Sigmoid colon (tissue), 4 donors: ENCODE results near the gene HADH.

Experiments
- EP300 ChIP-seq, 4 donors: sonication (generic); formaldehyde crosslinking; IDR thresholded peaks; one replicate each; pipeline ENCODE4 v1.6.1; 2017; ENCODE audit warnings: antibody characterized with exemption in 4 of 4
- POLR2A ChIP-seq, 2 donors: fragments of 450-650 bp; IDR thresholded peaks; one replicate each; pipeline ENCODE4 v1.6.1; 2016; ENCODE audit warnings: antibody characterized with exemption in 2 of 2, mild to moderate bottlenecking in 2 of 2, moderate library complexity in 2 of 2
- POLR2AphosphoS5 ChIP-seq, 4 donors: sonication (generic); formaldehyde crosslinking; IDR thresholded peaks; one replicate each; pipeline ENCODE4 v1.6.1; 2017; ENCODE audit warnings: antibody characterized with exemption in 4 of 4
- TF ChIP-seq, protein P1 (sequence below), 4 experiments: fragments of 450-650 bp in 3 of 4; fragments of 200-600 bp in 1 of 4; IDR thresholded peaks; one replicate each; pipeline ENCODE4 v1.5.1; 2016 to 2019; ENCODE audit warnings: antibody characterized with exemption in 4 of 4, mild to moderate bottlenecking in 3 of 4, moderate library complexity in 2 of 4

DNA sequence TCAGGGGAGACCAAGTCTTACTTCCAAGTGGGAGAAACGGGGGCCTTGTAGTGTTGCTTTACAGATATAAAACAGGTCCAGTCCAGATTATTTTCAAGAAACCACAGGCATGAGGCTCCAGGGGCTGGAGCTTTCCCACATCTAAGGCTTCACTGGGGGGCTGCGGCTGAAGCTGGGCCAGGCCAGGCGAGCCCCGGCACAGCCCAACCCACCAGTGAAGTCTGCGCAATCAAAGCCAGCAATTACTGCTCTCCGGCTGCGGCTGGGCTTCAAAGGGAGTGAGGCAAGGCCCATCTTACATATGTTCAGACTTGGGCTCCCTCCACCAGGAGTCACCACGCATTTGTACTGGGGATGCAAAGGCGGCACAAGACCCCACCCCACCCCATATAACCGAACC, 61.7 kb downstream of the HADH start:
- TF ChIP-seq, protein P1, sequence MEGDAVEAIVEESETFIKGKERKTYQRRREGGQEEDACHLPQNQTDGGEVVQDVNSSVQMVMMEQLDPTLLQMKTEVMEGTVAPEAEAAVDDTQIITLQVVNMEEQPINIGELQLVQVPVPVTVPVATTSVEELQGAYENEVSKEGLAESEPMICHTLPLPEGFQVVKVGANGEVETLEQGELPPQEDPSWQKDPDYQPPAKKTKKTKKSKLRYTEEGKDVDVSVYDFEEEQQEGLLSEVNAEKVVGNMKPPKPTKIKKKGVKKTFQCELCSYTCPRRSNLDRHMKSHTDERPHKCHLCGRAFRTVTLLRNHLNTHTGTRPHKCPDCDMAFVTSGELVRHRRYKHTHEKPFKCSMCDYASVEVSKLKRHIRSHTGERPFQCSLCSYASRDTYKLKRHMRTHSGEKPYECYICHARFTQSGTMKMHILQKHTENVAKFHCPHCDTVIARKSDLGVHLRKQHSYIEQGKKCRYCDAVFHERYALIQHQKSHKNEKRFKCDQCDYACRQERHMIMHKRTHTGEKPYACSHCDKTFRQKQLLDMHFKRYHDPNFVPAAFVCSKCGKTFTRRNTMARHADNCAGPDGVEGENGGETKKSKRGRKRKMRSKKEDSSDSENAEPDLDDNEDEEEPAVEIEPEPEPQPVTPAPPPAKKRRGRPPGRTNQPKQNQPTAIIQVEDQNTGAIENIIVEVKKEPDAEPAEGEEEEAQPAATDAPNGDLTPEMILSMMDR (IDR thresholded peaks at IDR 0.05), result no peak
- TF ChIP-seq POLR2A (IDR thresholded peaks at IDR 0.05), result no peak
- no peak for TF ChIP-seq EP300 (IDR thresholded peaks at IDR 0.05)
- no peak for TF ChIP-seq POLR2AphosphoS5 (IDR thresholded peaks at IDR 0.05)
